Coronary artery (tissue), 2 donors: ENCODE measurements around the gene PRKN.

Experiments used
- DNase-seq: peaks from one replicate; pipeline ENCODE4 v3.0.0-alpha.2; 2017; ENCODE audit warnings: low spot score
- H3K27ac ChIP-seq, 2 donors: fragments of 200-600 bp; sonication (generic); one replicate each; pipeline ENCODE4 v1.5.1; 2016 to 2019
- H3K4me3 ChIP-seq: fragments of 200-600 bp; sonication (generic); 2 replicates; pipeline ENCODE4 v1.5.1; 2016; ENCODE audit warnings: mild to moderate bottlenecking, moderate library complexity
- CTCF ChIP-seq: fragments of 200-600 bp; sonication (generic); IDR thresholded peaks from one replicate; pipeline ENCODE4 v1.5.1; 2019; ENCODE audit warnings: antibody characterized with exemption

PRKN gene

GRCh38 chr6:161389756-161390155, 1337.8 kb downstream of the PRKN start:
- DNase-seq, result no peak
- Histone ChIP-seq H3K4me3 (no peak overlapping the region), H3K27ac (no peak overlapping the region)
- TF ChIP-seq CTCF, result no peak

- H3K27ac ChIP-seq, result no peak overlapping the region
- no peak overlapping the region for H3K4me3 ChIP-seq
- no peak for TF ChIP-seq CTCF
- no peak for DNase-seq
Measured at GRCh38 chr6:161383951-161384350, 1343.6 kb downstream of the PRKN start.

- DNase-seq, result no peak
- no peak for TF ChIP-seq CTCF
- no peak overlapping the region for H3K4me3 ChIP-seq
- no peak overlapping the region for H3K27ac ChIP-seq
Measured at GRCh38 chr6:161379834-161380582, 1347.6 kb downstream of the PRKN start.

GRCh38 chr6:161378115-161378514, 1349.5 kb downstream of the PRKN start:
- Histone ChIP-seq H3K27ac (no peak overlapping the region), H3K4me3 (no peak overlapping the region)
- no peak for TF ChIP-seq CTCF
- DNase-seq, result no peak

GRCh38 chr6:161377116-161377515, 1350.5 kb downstream of the PRKN start:
- no peak for DNase-seq
- H3K27ac ChIP-seq, result no peak overlapping the region
- no peak for TF ChIP-seq CTCF
- H3K4me3 ChIP-seq, result no peak overlapping the region

- no peak for TF ChIP-seq CTCF
- no peak overlapping the region for H3K4me3 ChIP-seq
- DNase-seq, result no peak
- H3K27ac ChIP-seq, result no peak overlapping the region
Measured at GRCh38 chr6:161376367-161376766, 1351.2 kb downstream of the PRKN start.
